KOPT-K1 (cell line): ENCODE data around the gene CNTFR.

ENCODE experiments used
- H3K27ac ChIP-seq: fragments of 200-600 bp; sonication (generic); 2 replicates; pipeline ENCODE4 v1.5.1; 2016; ENCODE audit warnings: antibody characterized with exemption, mild to moderate bottlenecking, low read depth, low read length; ENCODE audit not compliant: poor library complexity, severe bottlenecking
- H3K36me3 ChIP-seq: fragments of 200-600 bp; sonication (generic); 2 replicates; pipeline ENCODE4 v1.5.1; 2017; ENCODE audit warnings: antibody characterized with exemption, mild to moderate bottlenecking, low read length, moderate library complexity; ENCODE audit not compliant: insufficient read depth
- H3K9me3 ChIP-seq: fragments of 200-600 bp; sonication (generic); 2 replicates; pipeline ENCODE4 v1.5.1; 2017; ENCODE audit warnings: antibody characterized with exemption, low read length, mild to moderate bottlenecking; ENCODE audit not compliant: insufficient read depth, poor library complexity, severe bottlenecking

The CNTFR gene

GRCh38 chr9:34606190-34606589 lies 16.7 kb upstream of the CNTFR start:
- H3K9me3 ChIP-seq = no peaks in the 10 kb centered on the region
- H3K36me3 ChIP-seq = no peaks in the 10 kb centered on the region
- H3K27ac ChIP-seq = no peak overlapping the region

- no peaks in the 10 kb centered on the region for H3K36me3 ChIP-seq
- H3K27ac ChIP-seq = no peak overlapping the region
- no peaks in the 10 kb centered on the region for H3K9me3 ChIP-seq
Observed at GRCh38 chr9:34603610-34604231, 14.2 kb upstream of the CNTFR start.

- no peaks in the 10 kb centered on the region for H3K36me3 ChIP-seq
- H3K9me3 ChIP-seq = no peaks in the 10 kb centered on the region
- H3K27ac ChIP-seq = no peak overlapping the region
Observed at GRCh38 chr9:34601937-34602573, 12.5 kb upstream of the CNTFR start.

GRCh38 chr9:34600908-34601307 lies 11.4 kb upstream of the CNTFR start:
- Histone ChIP-seq H3K9me3 (no peaks in the 10 kb centered on the region), H3K27ac (no peak overlapping the region), H3K36me3 (no peaks in the 10 kb centered on the region)

GRCh38 chr9:34599546-34599945 lies 10.0 kb upstream of the CNTFR start:
- H3K36me3 ChIP-seq = no peaks in the 10 kb centered on the region
- H3K9me3 ChIP-seq = no peaks in the 10 kb centered on the region

GRCh38 chr9:34594177-34594576 lies 4.7 kb upstream of the CNTFR start:
- Histone ChIP-seq H3K36me3 (no peaks in the 10 kb centered on the region), H3K27ac (no peak overlapping the region), H3K9me3 (no peaks in the 10 kb centered on the region)

More at GRCh38 chr9:34599546-34599945, 10.0 kb upstream of the CNTFR start:
- H3K27ac ChIP-seq = no peak overlapping the region

- no peaks in the 10 kb centered on the region for H3K9me3 ChIP-seq
- H3K36me3 ChIP-seq = no peaks in the 10 kb centered on the region
- no peak overlapping the region for H3K27ac ChIP-seq
Observed at GRCh38 chr9:34592895-34593601, 3.5 kb upstream of the CNTFR start.

GRCh38 chr9:34591917-34592866 lies 2.7 kb upstream of the CNTFR start:
- H3K27ac ChIP-seq = no peak overlapping the region
- no peaks in the 10 kb centered on the region for H3K9me3 ChIP-seq
- H3K36me3 ChIP-seq = no peaks in the 10 kb centered on the region

- Histone ChIP-seq H3K36me3 (no peaks in the 10 kb centered on the region), H3K9me3 (no peaks in the 10 kb centered on the region), H3K27ac (no peak overlapping the region)
Observed at GRCh38 chr9:34591248-34591916, 1.9 kb upstream of the CNTFR start.

- Histone ChIP-seq H3K27ac (no peak overlapping the region), H3K9me3 (no peaks in the 10 kb centered on the region), H3K36me3 (no peaks in the 10 kb centered on the region)
Observed at GRCh38 chr9:34590381-34591247, 1.1 kb upstream of the CNTFR start.

GRCh38 chr9:34588671-34589635 lies 571 bp downstream of the CNTFR start:
- H3K36me3 ChIP-seq = no peaks in the 10 kb centered on the region
- no peaks in the 10 kb centered on the region for H3K9me3 ChIP-seq
- no peak overlapping the region for H3K27ac ChIP-seq

- Histone ChIP-seq H3K9me3 (no peaks in the 10 kb centered on the region), H3K27ac (no peak overlapping the region), H3K36me3 (no peaks in the 10 kb centered on the region)
Observed at GRCh38 chr9:34587271-34587670, 2.3 kb downstream of the CNTFR start.
